ENCODE results near the gene CELSR1.

GRCh38 chr22:46338636-46339035 lies 198.8 kb downstream of the CELSR1 start:
- TF ChIP-seq CTCF (IDR thresholded peaks at IDR 0.05; ENCODE audit: low read depth, low read length, poor library complexity, severe bottlenecking) (no peak), EZH2phosphoT487 (IDR thresholded peaks at IDR 0.05; ENCODE audit: borderline replicate concordance, low read length) (no peak)

All from DOHH2 (cell line).